Measurements from ENCODE around the gene MEIS2. TPM values are rescaled to one million over a fixed set of nuclear protein-coding genes. Genes with fewer than 3 reads are reported as not detected.
A peak's percentile ranks its signal among the peaks of the same experiment; 100 is the strongest.

MEIS2 gene
- total and polyA plus RNA-seq, 2 experiments from 2014 or later: 0.27 TPM; not detected in 1

DNA sequence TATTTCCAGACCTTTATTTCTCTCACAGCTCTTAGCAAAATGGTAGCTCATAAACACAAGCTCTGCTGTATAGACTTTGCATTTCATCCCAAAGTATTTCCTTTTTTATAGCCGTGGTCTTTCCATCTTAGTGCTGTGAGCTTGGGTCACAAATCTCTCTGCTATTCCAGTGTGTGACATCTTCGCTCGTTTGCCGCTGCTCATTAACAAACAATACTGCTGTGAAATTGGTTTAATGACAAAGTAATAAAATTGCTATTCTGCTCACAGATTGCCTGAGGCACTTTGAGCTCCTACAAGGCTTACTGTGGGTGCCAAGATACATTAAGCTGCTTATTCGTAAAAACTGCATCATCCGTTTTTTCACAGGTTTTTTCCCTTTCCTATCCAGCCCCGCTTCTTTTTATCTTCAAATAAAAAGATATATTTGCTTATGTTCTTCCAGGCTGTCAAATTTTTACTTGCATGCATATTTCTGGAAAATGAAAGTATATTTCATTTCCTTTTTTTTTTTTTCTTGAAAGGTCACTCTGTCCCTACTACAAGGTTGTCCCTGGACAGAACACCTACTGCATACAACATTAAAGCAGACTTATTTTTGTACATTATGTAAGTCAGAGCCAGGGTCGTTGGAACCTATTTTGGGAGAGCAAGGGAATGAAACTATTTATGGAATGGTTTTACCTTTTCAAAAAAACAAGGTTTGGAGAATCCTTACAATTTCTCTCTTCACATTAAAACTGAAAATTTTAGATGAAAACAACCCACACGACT lies 174.5 kb downstream of the MEIS2 start (continued):
- no peak for TF ChIP-seq ZNF331 (CRISPR knock-in tag; IDR thresholded peaks at IDR 0.05; ENCODE audit: low read depth)
- TF ChIP-seq EZH2 (IDR thresholded peaks at IDR 0.05; ENCODE audit: low read depth, unreplicated experiment): no peak
- no peak for TF ChIP-seq STAT1 (IDR thresholded peaks at IDR 0.05; ENCODE audit: unreplicated experiment)
- TF ChIP-seq POLR2AphosphoS5 (IDR thresholded peaks at IDR 0.05; ENCODE audit: low read depth): no peak
- TF ChIP-seq, protein P1, sequence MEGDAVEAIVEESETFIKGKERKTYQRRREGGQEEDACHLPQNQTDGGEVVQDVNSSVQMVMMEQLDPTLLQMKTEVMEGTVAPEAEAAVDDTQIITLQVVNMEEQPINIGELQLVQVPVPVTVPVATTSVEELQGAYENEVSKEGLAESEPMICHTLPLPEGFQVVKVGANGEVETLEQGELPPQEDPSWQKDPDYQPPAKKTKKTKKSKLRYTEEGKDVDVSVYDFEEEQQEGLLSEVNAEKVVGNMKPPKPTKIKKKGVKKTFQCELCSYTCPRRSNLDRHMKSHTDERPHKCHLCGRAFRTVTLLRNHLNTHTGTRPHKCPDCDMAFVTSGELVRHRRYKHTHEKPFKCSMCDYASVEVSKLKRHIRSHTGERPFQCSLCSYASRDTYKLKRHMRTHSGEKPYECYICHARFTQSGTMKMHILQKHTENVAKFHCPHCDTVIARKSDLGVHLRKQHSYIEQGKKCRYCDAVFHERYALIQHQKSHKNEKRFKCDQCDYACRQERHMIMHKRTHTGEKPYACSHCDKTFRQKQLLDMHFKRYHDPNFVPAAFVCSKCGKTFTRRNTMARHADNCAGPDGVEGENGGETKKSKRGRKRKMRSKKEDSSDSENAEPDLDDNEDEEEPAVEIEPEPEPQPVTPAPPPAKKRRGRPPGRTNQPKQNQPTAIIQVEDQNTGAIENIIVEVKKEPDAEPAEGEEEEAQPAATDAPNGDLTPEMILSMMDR (conservative IDR thresholded peaks at IDR 0.05; ENCODE audit: low read depth in 2 of 2): no peak

DNA sequence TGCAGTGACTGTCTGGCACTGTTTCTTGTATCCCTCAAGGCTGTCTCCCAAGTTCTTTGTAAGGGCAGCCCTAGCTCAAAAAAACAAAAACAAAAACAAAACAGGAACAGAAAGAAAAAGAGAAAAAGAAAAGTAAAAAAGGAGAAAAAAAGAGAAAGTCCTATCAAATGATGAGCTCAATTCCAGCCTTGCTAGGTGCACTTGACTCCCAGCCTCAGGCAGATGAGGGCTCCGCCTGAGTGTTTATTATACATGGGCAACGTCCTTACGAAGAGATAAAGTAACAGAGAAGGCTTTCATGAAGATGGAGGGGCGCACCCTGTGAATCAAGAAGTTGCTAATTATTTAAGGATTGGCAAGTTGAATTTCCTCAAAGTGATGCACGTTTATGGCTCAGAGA lies 175.3 kb downstream of the MEIS2 start:
- Histone ChIP-seq H3F3A (replicated peaks; ENCODE audit: low read depth) (no peaks in the 10 kb centered on the region), H3K27ac (ENCODE audit: low read depth) (no peak overlapping the region), H4K20me1 (replicated peaks; ENCODE audit: insufficient read depth) (no peaks in the 10 kb centered on the region), H3K4me3 (no peak overlapping the region), H3K4me2 (no peak overlapping the region), H3K79me2 (replicated peaks; ENCODE audit: insufficient read depth) (no peaks in the 10 kb centered on the region), H2AFZ (peak overlapping the region; percentile 53), H3K9me2 (ENCODE audit: insufficient read depth) (no peaks in the 10 kb centered on the region), H3K4me1 (ENCODE audit: insufficient read depth) (no peaks in the 10 kb centered on the region), H3K27me3 (ENCODE audit: insufficient read depth) (no peaks in the 10 kb centered on the region), H3K36me3 (ENCODE audit: insufficient read depth) (no peaks in the 10 kb centered on the region)
- Mint-ChIP-seq H3K27me3 (ENCODE audit: insufficient read depth, low read depth, poor library complexity) (peaks cover 3% of the 10 kb centered on the region), H3K9me3 (no peaks in the 10 kb centered on the region), H3K36me3 (ENCODE audit: low read depth) (no peaks in the 10 kb centered on the region), H3K4me3 (no peak overlapping the region), H3K27ac (no peak overlapping the region), H3K4me1 (peaks cover 6% of the 10 kb centered on the region; the same call in 2 of the 3 replicates)
- no peak for DNase-seq (ENCODE audit: low spot score)
- no peak for ATAC-seq
- TF ChIP-seq JUNB (IDR thresholded peaks at IDR 0.05; ENCODE audit: unreplicated experiment) (no peak), CREB1 (CRISPR knock-in tag; IDR thresholded peaks at IDR 0.05; ENCODE audit: low read depth) (no peak), POLR2AphosphoS5 (IDR thresholded peaks at IDR 0.05; ENCODE audit: low read depth) (no peak), STAT1 (IDR thresholded peaks at IDR 0.05; ENCODE audit: unreplicated experiment) (no peak), ZNF114 (CRISPR knock-in tag; IDR thresholded peaks at IDR 0.05) (no peak), ZNF331 (CRISPR knock-in tag; IDR thresholded peaks at IDR 0.05; ENCODE audit: low read depth) (no peak), EZH2 (IDR thresholded peaks at IDR 0.05; ENCODE audit: low read depth, unreplicated experiment) (no peak), NANOG (IDR thresholded peaks at IDR 0.05; ENCODE audit: borderline replicate concordance) (no peak), EZH2phosphoT487 (IDR thresholded peaks at IDR 0.05; ENCODE audit: unreplicated experiment) (no peak)
- TF ChIP-seq, protein P2, sequence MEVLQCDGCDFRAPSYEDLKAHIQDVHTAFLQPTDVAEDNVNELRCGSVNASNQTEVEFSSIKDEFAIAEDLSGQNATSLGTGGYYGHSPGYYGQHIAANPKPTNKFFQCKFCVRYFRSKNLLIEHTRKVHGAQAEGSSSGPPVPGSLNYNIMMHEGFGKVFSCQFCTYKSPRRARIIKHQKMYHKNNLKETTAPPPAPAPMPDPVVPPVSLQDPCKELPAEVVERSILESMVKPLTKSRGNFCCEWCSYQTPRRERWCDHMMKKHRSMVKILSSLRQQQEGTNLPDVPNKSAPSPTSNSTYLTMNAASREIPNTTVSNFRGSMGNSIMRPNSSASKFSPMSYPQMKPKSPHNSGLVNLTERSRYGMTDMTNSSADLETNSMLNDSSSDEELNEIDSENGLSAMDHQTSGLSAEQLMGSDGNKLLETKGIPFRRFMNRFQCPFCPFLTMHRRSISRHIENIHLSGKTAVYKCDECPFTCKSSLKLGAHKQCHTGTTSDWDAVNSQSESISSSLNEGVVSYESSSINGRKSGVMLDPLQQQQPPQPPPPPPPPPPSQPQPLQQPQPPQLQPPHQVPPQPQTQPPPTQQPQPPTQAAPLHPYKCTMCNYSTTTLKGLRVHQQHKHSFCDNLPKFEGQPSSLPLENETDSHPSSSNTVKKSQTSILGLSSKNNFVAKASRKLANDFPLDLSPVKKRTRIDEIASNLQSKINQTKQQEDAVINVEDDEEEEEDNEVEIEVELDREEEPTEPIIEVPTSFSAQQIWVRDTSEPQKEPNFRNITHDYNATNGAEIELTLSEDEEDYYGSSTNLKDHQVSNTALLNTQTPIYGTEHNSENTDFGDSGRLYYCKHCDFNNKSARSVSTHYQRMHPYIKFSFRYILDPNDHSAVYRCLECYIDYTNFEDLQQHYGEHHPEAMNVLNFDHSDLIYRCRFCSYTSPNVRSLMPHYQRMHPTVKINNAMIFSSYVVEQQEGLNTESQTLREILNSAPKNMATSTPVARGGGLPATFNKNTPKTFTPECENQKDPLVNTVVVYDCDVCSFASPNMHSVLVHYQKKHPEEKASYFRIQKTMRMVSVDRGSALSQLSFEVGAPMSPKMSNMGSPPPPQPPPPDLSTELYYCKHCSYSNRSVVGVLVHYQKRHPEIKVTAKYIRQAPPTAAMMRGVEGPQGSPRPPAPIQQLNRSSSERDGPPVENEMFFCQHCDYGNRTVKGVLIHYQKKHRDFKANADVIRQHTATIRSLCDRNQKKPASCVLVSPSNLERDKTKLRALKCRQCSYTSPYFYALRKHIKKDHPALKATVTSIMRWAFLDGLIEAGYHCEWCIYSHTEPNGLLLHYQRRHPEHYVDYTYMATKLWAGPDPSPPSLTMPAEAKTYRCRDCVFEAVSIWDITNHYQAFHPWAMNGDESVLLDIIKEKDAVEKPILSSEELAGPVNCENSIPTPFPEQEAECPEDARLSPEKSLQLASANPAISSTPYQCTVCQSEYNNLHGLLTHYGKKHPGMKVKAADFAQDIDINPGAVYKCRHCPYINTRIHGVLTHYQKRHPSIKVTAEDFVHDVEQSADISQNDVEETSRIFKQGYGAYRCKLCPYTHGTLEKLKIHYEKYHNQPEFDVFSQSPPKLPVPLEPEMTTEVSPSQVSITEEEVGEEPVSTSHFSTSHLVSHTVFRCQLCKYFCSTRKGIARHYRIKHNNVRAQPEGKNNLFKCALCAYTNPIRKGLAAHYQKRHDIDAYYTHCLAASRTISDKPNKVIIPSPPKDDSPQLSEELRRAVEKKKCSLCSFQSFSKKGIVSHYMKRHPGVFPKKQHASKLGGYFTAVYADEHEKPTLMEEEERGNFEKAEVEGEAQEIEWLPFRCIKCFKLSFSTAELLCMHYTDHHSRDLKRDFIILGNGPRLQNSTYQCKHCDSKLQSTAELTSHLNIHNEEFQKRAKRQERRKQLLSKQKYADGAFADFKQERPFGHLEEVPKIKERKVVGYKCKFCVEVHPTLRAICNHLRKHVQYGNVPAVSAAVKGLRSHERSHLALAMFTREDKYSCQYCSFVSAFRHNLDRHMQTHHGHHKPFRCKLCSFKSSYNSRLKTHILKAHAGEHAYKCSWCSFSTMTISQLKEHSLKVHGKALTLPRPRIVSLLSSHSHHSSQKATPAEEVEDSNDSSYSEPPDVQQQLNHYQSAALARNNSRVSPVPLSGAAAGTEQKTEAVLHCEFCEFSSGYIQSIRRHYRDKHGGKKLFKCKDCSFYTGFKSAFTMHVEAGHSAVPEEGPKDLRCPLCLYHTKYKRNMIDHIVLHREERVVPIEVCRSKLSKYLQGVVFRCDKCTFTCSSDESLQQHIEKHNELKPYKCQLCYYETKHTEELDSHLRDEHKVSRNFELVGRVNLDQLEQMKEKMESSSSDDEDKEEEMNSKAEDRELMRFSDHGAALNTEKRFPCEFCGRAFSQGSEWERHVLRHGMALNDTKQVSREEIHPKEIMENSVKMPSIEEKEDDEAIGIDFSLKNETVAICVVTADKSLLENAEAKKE (CRISPR knock-in tag; IDR thresholded peaks at IDR 0.05): no peak
- TF ChIP-seq, protein P3, sequence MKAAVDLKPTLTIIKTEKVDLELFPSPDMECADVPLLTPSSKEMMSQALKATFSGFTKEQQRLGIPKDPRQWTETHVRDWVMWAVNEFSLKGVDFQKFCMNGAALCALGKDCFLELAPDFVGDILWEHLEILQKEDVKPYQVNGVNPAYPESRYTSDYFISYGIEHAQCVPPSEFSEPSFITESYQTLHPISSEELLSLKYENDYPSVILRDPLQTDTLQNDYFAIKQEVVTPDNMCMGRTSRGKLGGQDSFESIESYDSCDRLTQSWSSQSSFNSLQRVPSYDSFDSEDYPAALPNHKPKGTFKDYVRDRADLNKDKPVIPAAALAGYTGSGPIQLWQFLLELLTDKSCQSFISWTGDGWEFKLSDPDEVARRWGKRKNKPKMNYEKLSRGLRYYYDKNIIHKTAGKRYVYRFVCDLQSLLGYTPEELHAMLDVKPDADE (IDR thresholded peaks at IDR 0.05): no peak
